ENCODE measurements around the gene AKR1C2.

DNA sequence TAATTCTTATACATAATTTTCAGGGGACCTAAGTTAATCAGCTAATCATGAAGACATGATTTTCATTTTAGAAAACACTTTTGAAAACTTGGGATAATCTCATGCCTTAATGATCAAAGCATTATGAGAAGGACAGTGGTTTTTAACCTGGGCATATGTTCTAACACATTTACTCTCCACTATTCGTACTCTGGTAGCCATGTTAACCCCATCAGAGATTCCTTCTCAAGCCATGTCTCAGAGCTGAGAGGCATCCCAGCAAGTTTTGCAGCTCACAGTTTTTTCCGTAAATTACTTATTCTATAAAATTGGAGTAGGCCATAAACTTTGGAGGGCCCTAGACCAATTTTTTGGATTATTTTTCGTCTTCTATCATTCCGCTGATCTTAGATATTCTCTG, 24.8 kb downstream of the AKR1C2 start:
- TF ChIP-seq SUZ12 (IDR thresholded peaks at IDR 0.05; ENCODE audit: extremely low read depth, insufficient read depth, insufficient read length) (no peak), YY1 (IDR thresholded peaks at IDR 0.05; ENCODE audit: insufficient read depth, insufficient read length) (no peak)

Data from NT2/D1 (cell line).